Ammon's horn (tissue), 1 donor: Measurements from ENCODE around the gene PIF1.

ENCODE experiments used
- DNase-seq: peaks from one replicate; pipeline ENCODE4 v3.0.0-alpha.2; 2016; ENCODE audit warnings: low spot score

Gene PIF1, protein sequence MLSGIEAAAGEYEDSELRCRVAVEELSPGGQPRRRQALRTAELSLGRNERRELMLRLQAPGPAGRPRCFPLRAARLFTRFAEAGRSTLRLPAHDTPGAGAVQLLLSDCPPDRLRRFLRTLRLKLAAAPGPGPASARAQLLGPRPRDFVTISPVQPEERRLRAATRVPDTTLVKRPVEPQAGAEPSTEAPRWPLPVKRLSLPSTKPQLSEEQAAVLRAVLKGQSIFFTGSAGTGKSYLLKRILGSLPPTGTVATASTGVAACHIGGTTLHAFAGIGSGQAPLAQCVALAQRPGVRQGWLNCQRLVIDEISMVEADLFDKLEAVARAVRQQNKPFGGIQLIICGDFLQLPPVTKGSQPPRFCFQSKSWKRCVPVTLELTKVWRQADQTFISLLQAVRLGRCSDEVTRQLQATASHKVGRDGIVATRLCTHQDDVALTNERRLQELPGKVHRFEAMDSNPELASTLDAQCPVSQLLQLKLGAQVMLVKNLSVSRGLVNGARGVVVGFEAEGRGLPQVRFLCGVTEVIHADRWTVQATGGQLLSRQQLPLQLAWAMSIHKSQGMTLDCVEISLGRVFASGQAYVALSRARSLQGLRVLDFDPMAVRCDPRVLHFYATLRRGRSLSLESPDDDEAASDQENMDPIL

DNA sequence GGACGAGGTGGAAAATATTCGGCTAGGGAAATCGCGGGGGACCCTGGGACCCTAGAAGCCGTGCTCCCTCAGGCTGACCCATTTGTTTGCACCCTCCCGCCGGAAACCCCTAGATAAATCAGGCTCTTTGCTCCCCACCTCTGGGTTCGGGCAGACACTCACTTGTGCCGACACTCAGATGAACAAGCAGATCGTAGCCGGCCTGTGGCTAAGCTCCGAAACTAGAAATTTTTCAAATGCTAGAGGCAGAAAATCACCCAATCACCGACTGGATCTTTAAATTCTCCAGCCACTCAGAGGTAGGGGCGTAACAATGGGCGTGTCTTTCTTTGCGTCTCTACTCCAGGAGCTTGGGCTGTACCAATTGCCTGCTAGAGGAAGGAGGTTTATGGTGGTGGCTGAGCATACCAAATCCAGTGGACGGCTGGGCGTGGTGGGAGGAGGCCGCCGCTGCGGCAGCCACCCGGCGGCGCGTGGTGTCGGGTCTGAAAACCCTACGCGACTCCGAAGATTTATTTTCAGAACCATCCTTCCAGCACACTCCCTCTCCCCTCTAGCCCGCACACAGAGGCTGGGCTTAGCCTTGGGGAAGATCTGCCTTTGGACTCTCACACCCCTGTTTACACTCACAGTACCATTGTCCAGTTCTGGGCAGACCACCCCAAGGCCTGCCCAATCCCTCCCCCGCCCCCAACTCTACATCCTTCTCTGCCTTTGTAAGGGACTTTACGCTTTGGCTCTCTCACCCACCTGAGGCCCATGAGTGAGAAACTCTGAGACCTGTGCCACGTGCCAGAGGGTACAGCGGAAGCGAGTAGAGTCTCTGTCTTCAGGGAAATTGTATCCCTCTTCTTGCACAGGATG lies at the start of gene PIF1:
Gene PIF1 (minus strand): TSS at position 217 of the 864 bp plus-strand sequence. CDS start 1,312 bp downstream, outside the sequence.
- DNase-seq = peak; percentile 98

DNA sequence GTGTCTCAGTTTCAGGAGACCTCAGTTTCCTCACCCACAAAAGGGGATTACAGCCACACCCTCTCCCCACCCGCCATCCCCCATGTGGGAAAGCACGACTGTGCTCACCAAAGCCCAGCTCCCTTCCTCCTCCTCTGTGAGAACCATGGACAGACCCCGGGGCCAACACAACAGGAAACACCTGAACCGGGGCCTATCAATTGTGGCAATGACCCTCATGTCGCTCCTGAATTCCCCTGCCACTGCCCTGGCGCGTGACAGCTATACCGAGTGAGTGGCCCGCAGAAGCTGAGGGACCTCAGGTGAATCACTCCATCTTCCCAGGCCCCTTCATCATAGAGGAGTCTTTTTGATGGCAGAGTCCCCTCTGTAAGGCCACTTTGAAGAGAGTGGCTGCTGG lies 44.9 kb upstream of the PIF1 start:
- no peak for DNase-seq

DNA sequence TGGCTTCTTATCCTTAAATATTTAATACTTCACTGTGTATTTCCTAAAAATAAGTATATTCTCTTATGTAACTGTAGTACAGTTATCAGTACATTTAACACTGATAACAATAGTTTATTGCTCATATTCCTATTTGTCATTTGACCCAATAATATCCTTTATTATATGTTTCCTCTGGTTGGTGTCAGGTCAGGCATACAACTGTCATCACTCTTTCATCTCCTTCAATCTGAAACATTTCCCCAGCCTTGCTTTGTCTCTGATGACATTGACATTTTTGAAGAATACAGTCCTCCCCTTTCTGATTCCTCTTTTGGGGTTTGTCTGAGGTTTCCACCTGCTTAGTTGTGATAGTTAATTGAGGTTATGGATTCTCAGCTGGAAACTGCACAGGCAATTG lies 44.1 kb upstream of the PIF1 start:
- DNase-seq = no peak

DNA sequence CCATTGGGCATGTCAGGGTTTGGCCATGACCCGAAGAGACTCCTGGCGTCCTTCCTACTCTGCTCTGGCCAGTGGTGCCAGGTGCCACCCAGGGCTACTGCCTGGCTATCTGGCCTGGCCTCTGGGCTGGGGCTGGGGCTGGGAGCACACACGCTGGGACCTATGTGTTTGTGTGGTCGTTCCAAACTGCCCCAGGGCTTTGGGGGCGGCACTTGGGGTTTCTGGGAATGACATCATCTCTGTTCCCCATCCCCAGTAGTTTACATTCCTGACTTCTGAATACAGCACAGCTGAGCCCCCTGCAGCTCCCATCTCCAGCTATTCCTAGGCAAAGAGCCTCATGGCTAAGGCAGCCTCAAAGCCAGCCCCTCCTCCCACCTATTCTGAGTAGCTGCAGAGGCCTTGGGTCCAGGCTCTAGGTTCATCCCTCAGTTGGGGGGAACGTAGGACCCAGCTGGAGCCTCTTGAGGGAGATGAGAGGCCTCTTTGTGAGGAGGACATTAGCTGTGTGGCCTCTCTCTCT lies 40.6 kb upstream of the PIF1 start:
- no peak for DNase-seq

DNA sequence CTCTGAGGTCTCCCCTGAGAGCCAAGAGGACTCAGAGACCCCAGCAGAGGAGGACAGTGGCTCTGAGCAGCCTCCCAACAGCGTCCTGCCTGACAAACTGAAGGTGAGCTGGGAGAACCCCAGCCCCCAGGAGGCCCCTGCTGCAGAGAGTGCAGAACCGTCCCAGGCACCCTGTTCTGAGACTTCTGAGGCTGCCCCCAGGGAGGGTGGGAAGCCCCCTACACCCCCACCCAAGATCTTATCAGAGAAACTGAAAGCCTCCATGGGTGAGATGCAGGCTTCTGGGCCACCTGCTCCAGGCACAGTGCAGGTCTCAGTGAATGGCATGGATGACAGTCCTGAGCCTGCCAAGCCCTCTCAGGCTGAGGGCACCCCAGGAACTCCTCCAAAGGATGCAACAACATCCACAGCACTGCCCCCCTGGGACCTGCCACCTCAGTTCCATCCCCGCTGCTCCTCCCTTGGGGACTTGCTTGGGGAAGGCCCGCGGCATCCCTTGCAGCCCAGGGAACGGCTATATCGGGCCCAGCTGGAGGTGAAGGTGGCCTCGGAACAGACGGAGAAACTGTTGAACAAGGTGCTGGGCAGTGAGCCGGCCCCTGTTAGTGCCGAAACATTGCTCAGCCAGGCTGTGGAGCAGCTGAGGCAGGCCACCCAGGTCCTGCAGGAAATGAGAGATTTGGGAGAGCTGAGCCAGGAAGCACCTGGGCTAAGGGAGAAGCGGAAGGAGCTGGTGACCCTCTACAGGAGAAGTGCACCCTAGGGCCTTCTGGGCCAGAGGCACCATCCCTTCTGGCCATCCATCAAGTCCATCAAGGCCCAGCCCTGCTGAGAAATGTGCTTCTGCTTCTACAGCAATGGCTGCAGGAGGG lies 39.9 kb upstream of the PIF1 start:
- DNase-seq = no peak

DNA sequence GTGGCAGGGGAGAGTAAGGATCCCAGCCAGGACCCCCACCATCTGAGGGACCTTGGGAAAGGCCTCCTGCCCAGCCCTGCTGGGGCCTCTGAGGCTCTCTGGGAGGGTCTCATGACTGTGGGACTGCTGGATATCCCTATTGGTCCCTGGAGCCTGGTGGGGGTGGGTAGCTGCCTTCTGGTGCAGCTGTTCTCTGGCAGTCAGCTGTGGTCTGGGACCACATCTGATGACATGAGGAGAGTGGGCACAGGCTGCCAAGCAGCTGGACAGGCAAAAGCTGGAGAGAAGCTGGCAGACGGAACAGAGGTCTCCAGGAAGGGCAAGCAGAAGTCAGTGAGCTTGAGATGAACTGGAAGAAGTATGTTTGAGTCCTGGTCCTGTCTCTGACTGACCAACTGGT lies 38.6 kb upstream of the PIF1 start:
- DNase-seq = no peak

DNA sequence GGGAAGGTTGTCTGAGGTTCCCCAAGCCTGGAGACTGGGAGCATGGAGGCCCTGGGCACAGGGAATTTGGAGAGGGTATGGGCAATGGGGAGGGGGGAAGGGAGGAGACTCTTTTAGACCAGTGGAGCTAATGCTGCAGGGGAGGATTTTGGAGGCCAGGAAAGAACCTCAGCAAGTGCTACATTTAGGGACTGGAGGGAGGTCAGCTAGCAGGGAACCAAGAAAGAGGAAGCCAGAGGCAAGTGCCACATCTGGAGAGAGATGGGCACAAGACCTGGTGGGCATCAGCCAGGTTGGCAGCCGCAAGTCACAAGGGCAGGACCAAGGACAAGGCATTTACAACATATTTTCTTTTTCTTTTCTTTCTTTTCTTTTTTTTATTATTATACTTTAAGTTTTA lies 37.0 kb upstream of the PIF1 start:
- DNase-seq = no peak

DNA sequence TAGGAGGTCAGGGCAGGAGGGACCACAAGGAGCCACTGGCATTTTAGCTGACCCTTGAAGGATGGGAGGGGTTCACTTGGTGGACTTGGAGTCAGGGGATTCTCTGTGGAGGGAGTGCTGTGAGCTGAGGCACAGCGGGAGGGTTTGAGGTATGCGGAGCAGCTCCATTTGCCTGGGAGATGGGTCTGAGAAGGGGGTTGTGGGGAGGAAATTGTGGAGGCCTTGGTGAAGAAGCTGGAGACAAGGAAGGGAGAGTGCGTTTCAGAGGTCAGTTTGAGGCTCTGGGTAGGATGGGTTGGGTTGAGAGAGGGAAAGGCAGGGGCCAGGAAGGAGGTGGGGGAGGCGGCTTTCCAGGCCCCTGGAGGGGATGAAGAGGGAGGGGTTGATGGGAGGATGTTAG lies 36.5 kb upstream of the PIF1 start:
- DNase-seq = no peak

DNA sequence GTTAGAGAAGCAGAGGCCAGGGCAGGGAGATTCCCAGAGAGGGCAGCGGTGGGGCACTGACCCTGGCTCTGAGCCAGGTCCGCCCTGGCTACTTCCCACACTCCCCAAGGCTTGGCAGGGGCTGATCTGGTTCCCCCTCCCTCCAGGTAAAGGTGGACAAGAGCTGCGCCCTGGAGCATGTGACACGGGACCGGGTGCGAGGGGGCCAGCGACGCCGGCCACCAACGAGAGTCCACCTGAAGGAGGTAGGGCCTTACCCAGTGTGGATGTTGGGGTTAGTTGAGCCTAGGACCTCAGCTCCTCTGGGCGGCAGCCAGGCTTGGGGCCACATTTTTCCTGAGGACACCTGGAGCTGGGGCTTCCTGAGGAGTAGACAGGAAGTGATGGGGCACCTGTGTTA lies 35.9 kb upstream of the PIF1 start:
- no peak for DNase-seq

DNA sequence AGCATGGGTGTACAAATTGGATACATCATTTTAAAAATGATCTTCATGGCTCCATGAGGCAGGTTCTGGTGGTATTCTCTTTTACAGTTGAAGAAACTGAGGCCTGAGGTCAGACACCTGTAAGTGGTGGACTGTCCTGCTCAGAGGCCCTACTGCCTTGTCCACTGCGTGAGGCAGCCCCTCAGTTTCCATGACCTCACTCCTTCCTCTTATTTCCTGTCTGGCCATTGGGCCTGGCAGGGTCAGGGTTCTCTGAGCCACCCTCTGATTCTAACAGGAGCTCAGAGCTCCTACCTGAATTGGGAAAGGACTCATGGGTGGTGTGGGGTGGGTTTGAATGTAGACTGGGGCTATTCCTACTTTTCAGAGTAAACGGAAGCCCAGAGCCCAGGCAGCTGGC lies 33.8 kb upstream of the PIF1 start:
- DNase-seq = no peak

DNA sequence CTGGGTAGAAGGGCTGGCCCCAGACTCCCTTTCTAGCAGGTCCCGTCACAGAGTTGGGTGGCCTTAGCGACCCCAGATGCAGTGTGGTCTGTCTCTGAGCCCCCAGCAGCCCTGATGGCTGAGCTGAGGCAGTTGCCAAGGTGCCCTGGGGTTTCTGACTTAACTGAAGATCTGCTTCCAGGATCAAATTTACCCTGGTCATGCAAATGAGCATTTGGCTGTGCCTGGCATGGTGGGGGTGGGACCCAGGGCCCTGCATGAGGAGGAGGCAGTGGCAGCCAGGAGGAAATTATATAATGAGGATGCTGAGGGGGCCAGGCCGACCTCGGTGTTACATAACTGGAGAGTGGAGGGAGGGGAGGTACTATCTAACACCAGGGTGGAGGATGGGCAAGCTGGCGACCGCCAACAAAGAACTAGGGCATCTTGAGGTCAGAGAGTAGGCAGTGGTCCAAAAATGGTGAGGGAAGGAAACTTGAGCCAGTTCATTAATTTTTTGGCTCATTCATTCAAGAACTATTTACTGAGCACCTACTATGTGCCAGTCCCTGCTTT lies 32.7 kb upstream of the PIF1 start:
- DNase-seq = no peak

DNA sequence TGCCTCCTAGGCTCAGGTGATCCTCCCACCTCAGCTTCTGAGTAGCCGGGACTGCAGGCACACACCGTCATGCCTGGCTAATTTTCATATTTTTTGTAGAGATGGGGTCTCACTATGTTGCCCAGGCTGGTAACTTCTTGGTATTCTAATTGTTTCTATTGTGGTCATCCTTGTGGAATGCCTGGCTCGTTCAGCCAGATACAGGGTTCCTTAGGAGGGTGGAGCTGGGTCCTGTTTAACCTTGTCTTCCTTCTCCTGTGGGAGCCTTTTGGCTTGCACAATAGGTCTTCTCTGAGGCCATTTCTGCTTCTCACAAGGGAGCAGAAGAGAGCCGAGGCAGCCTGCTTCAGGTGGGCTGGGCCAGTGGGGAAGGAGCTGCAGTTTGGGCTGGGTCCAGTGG lies 32.0 kb upstream of the PIF1 start:
- no peak for DNase-seq

DNA sequence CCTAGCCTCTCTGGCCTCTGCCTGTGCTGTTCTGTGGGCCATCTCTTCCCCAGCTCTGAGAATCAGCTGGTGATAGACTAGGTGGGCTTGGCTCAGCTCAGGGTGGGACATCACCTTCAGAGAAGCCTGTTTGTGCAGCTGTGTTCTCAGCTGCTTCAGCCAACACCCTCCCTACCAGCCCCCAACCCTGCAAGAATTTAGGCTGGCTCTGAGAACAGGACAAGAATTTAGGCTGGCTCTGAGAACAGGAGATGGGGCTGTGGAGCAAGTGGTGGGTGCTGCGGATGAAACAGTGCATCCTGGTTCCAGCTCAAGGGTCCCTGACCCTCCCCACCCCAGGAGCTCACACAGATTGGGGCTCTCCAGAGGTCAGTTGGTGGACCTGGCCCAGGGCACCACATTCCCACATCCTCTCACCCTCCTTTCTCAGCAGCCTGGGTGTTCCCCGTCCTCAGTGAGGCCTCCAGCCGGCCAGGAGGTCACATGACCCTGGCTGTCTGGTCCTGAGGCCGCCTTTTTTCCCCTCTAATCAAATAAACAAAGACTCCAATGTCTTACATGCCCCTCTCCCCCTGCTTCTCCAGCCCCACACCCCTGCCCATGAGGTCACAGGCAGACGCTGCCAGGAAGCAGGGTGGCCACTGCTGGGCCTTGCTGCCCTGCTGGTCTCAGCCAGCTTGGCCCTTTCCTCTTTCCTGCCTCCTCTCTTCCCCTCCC lies 31.1 kb upstream of the PIF1 start:
- peak; percentile 97 for DNase-seq

DNA sequence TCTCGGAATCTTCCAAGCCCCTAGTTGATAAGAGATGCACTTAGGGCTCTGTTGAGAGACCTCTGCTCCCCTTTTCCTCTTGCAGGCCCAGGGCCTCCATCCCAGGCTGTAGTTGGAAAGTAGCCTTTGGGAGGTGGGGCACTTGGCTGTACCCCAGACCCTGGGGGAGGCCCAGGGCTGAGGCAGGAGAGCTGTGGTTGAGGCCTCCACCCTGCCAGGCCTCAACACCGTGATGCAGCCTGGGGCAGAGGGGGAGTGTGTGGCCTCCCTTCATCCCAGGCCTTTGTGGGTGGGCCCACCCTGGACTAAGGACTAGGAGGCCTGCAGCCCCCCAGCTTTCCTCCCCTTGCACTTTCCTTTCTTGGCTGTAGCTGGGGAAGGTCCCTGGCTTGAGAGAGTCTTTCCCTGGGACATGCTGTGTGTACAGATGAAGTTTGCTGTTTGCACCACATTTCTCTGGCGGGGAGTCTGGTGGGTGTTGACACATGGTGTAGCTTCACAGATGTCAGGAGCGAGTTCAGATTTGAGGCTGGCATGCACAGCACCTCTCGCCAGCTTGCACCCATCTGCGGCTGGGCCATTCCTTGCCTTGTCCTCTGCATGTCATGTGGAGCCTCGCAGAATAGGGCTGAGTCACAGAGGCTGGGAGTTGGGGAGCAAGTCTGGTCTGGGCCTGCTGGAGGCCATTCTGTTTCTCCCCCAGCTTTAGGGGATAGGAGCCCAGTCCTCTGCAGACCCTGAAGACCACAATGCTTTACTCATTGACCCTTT lies 29.9 kb upstream of the PIF1 start:
- DNase-seq = peak; percentile 65

DNA sequence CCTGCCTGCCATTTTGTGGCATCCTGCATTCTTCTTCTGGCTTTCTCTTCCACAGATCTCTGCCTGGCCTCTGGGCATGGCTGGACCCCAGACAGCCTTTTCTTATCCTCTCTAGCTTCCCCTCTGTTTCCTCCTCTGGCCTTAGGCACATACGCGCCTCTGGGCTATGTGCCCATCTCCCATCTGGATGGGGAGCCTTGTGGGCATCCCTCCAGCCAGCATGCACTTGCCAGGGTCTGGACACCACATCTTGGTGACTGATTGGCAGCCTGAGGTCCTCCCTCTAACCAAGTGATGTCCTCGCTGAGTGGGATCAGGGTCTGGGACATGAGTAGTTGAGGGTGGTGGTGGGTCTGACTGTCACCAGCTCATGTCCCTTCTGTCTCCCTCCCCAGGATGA lies 29.1 kb upstream of the PIF1 start:
- DNase-seq = no peak

DNA sequence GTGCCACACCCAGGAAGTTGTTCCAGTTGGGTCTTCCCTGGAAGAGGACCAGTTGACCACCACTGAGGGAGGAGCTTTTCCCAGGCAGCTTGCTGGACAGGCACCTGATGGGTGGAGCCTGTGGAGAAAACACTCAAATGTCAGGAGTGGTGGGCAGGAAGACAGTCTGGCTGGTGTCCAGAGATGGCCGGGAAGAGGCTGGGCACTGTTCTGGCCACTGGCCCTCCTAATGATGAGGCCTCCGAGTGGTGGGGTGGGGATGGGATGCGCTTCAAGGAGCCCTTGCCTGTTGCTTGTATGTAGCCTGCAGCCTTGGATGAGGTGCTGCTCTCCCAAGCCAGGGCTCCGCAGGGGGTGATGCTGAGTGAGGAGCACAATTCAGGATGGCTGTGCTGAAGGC lies 28.6 kb upstream of the PIF1 start:
- no peak for DNase-seq

DNA sequence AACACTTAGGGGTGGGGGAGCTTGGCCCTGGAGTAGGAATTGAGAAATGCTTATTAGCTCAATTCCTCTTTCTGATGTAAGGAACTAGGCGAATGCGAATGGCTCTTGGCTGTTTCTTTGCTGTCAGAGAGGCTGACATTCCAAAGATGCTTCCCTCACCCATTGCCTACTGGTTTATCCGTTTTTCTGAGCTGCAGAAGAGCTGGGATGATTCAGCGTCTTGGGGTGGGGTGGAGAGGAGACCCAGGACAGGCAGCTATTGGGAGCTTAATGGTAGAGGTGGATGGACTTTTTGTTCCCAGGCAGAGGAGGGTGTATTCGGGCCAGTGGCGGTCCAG lies 26.0 kb upstream of the PIF1 start:
- DNase-seq = no peak

DNA sequence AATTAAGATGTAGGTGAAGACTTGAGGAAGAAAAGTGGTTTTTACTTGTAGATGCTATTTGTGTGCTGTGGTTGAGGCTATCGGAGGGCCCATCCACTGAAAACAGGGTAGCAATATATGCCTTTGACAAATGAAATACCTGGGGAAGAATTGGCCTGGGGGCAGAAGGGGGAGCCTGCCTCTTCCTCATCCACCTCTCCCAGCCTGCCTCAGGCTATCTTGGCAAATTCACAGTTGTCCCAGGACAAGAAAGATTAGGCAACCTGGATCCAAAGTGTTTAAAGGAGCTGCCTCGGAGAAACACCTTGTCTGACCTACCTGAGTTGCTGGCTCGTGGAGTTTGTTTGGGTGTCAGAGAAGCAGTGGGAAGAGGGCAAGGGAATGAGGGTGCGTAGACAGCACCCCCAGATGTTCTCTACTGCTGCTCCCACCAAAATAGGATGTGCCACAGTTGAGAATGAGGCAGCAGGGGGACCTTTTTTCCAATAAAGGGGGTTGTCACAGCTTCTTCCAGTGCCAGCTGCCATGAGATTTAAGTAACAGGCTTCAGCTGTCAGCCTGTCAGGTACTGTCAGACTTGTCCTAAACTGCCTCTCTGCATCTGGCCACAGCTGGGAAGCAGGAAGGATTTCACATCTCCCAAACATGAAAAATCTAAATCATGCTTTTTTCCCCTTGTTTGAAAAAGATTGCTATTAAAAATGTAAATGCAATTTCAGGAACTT lies 25.5 kb upstream of the PIF1 start:
- DNase-seq = no peak
